ENCODE results near the gene PIGV.
A peak's percentile ranks its signal among the peaks of the same experiment; 100 is the strongest.
"Not testable (repeated sequence)": the region's sequence is repeated elsewhere in the genome, so short reads cannot be mapped to it uniquely, and the experiment has no call there.

The PIGV gene

GRCh38 chr1:26831546-26832248 lies 43.9 kb downstream of the PIGV start:
- DNase-seq (ENCODE audit: extremely low read depth in 1 of 2, low read depth in 1 of 2), result no peak

GRCh38 chr1:26832249-26832960 lies 44.7 kb downstream of the PIGV start:
- no peak for DNase-seq (ENCODE audit: extremely low read depth in 1 of 2, low read depth in 1 of 2)

GRCh38 chr1:26833432-26834405 lies 46.0 kb downstream of the PIGV start:
- DNase-seq (ENCODE audit: extremely low read depth in 1 of 2, low read depth in 1 of 2), result peak; percentile 74 to 85

GRCh38 chr1:26837665-26838064 lies 49.9 kb downstream of the PIGV start:
- DNase-seq (ENCODE audit: extremely low read depth in 1 of 2, low read depth in 1 of 2), result not testable (repeated sequence)

GRCh38 chr1:26838474-26839338 lies 51.0 kb downstream of the PIGV start:
- DNase-seq (ENCODE audit: extremely low read depth in 1 of 2, low read depth in 1 of 2), result no peak

GRCh38 chr1:26839339-26839722 lies 51.6 kb downstream of the PIGV start:
- no peak for DNase-seq (ENCODE audit: extremely low read depth in 1 of 2, low read depth in 1 of 2)

- no peak for DNase-seq (ENCODE audit: extremely low read depth in 1 of 2, low read depth in 1 of 2)
Observed at GRCh38 chr1:26839779-26840178, 52.0 kb downstream of the PIGV start.

GRCh38 chr1:26844424-26845196 lies 56.9 kb downstream of the PIGV start:
- no peak for DNase-seq (ENCODE audit: extremely low read depth in 1 of 2, low read depth in 1 of 2)

- not testable (repeated sequence) for DNase-seq (ENCODE audit: extremely low read depth in 1 of 2, low read depth in 1 of 2)
Observed at GRCh38 chr1:26847826-26848225, 60.1 kb downstream of the PIGV start.

Data from activated CD8-positive, alpha-beta memory T cell treated with anti-CD3 and anti-CD28 coated beads for 1 hour (primary cell).